ENCODE data around the gene GPR39.

DNA sequence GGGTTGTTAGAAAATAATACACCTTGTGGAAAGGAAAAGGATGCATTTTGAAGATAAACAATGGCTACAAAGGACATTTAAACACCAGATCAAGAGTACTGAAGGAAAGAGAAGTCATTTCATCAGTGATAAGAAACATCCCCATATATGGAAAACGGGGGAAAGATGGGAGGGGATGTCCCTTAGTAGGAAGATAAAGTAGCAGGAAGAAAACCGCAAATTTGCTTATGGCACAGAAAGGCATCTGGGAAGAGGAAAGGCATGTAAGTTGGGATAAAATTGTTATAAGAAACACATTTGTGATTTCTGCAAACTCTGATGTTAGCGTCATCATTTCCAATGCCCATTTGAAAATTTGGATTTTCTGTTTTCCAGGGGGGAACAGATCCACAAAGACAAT lies 263.9 kb downstream of the GPR39 start:
- TF ChIP-seq CTCF (IDR thresholded peaks at IDR 0.05) = no peak
- no peak for TF ChIP-seq POLR2AphosphoS5 (IDR thresholded peaks at IDR 0.05)
